Lung (tissue), 12 donors: Measurements from ENCODE around the gene TMEM125. TPM values are rescaled to one million over a fixed set of nuclear protein-coding genes. Genes with fewer than 3 reads are reported as not detected.

Experiments
- ATAC-seq: fragments of 200-7000 bp; cut with Tn5 transposase; one replicate; pipeline ENCODE4 v1.9.1; 2020; ENCODE audit warnings: moderate number of reproducible peaks; ENCODE audit not compliant: insufficient read depth, low FRiP score
- DNase-seq, 3 donors: peaks; one replicate each; pipeline ENCODE4 v3.0.0-alpha.2; 2013 to 2017
- H3K27ac ChIP-seq, 2 donors: one replicate each; pipeline ENCODE4 v1.5.1; 2013; ENCODE audit warnings: mild to moderate bottlenecking in 2 of 2, moderate library complexity in 2 of 2, control low read depth in 1 of 2, inconsistent platforms in 1 of 2, low read depth in 1 of 2, low read length in 1 of 2
- H3K27me3 ChIP-seq, 3 donors: one replicate each; pipeline ENCODE4 v1.5.1; 2013; ENCODE audit warnings: low read length in 2 of 3; ENCODE audit not compliant: control insufficient read depth in 3 of 3, insufficient read depth in 3 of 3
- H3K36me3 ChIP-seq, 4 donors: one replicate each; pipeline ENCODE4 v1.5.1; 2013; ENCODE audit warnings: low read length in 4 of 4, mild to moderate bottlenecking in 1 of 4, moderate library complexity in 1 of 4; ENCODE audit not compliant: control insufficient read depth in 4 of 4, insufficient read depth in 4 of 4
- H3K4me1 ChIP-seq, 5 donors: one replicate each; pipeline ENCODE4 v1.5.1; 2013; ENCODE audit warnings: low read length in 5 of 5, mild to moderate bottlenecking in 2 of 5, moderate library complexity in 1 of 5; ENCODE audit not compliant: control insufficient read depth in 5 of 5, insufficient read depth in 5 of 5
- H3K4me3 ChIP-seq: one replicate; pipeline ENCODE4 v1.5.1; 2013; ENCODE audit warnings: mild to moderate bottlenecking, control low read depth, moderate library complexity
- H3K9ac ChIP-seq, 2 donors: one replicate each; pipeline ENCODE4 v1.5.1; 2013; ENCODE audit warnings: low read length in 2 of 2, control low read depth in 1 of 2; ENCODE audit not compliant: insufficient read depth in 1 of 2
- H3K9me3 ChIP-seq, 4 donors: one replicate each; pipeline ENCODE4 v1.5.1; 2013; ENCODE audit warnings: low read length in 3 of 4, mild to moderate bottlenecking in 1 of 4, moderate library complexity in 1 of 4; ENCODE audit not compliant: control insufficient read depth in 4 of 4, insufficient read depth in 3 of 4
- WGBS, 2 donors: extraction: QIAGEN DNeasy Blood & Tissue Kit; methylation state at CpG; one replicate each; pipeline ENCODE4 v1.1.7; 2013; 5-methylcytosine and 5-hydroxymethylcytosine counted together
- polyA plus RNA-seq, 2 donors: library from polyadenylated mRNA; stranded (reverse); fragments of 200-250 nt; gene quantifications; one replicate each; pipeline ENCODE4 v1.2.1, GENCODE V29; 2013
- total RNA-seq, 2 donors: library from RNA; depleted of rRNA in 1 of 2; stranded (reverse); fragments of >200 nt in 1 of 2; gene quantifications; one replicate each; pipeline ENCODE4 v1.2.1, GENCODE V29; 2014 to 2021
- TF ChIP-seq, protein P1 (sequence below): IDR thresholded peaks from 2 replicates; pipeline ENCODE4 v1.5.1; 2012; ENCODE audit warnings: mild to moderate bottlenecking; ENCODE audit errors: control extremely low read depth, extremely low read depth
- donor health status: control.
- donor health status: control.
- donor health status: Bipolar disorder and iron deficiency.
- donor health status: healthy.
- donor health status: DM: yes; HTN: yes; CAD: no.

Gene TMEM125
- total and polyA plus RNA-seq, 4 donors, result 41.0 to 228 (median 114) TPM

DNA sequence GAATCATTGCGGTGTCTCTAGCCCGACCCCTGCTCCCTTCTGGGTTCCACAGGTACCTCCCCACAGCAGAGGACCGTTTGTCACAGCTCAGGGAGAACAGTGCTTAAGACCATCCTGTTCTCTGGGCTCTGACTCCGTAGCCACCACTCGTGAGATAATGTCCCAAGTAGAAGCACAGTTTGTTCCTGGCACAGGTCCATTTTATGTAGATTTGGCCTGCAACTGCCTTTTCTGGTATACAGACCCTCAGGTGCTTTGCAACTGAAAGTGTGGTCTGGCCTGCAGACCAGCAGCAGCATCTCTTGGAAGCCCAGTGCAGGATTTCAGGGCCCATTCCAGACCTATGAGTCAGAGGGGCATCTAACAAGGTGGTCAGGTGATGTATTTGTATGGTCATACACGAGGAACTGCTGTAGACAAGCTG, 28.4 kb upstream of the TMEM125 start:
- ATAC-seq, result peak; percentile 41
- Histone ChIP-seq H3K36me3 (no peaks in the 10 kb centered on the region), H3K27ac (no peak overlapping the region), H3K9me3 (no peaks in the 10 kb centered on the region), H3K9ac (no peak overlapping the region), H3K27me3 (no peaks in the 10 kb centered on the region), H3K4me1 (peaks cover 0 to 3% (median 0%) of the 10 kb centered on the region in 5 donors), H3K4me3 (no peak overlapping the region)
- 51 to 77% methylated on average over 6 of the region's 6 CpGs for WGBS, 2 donors
- no peak for DNase-seq
- TF ChIP-seq, protein P1, sequence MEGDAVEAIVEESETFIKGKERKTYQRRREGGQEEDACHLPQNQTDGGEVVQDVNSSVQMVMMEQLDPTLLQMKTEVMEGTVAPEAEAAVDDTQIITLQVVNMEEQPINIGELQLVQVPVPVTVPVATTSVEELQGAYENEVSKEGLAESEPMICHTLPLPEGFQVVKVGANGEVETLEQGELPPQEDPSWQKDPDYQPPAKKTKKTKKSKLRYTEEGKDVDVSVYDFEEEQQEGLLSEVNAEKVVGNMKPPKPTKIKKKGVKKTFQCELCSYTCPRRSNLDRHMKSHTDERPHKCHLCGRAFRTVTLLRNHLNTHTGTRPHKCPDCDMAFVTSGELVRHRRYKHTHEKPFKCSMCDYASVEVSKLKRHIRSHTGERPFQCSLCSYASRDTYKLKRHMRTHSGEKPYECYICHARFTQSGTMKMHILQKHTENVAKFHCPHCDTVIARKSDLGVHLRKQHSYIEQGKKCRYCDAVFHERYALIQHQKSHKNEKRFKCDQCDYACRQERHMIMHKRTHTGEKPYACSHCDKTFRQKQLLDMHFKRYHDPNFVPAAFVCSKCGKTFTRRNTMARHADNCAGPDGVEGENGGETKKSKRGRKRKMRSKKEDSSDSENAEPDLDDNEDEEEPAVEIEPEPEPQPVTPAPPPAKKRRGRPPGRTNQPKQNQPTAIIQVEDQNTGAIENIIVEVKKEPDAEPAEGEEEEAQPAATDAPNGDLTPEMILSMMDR, result no peak

DNA sequence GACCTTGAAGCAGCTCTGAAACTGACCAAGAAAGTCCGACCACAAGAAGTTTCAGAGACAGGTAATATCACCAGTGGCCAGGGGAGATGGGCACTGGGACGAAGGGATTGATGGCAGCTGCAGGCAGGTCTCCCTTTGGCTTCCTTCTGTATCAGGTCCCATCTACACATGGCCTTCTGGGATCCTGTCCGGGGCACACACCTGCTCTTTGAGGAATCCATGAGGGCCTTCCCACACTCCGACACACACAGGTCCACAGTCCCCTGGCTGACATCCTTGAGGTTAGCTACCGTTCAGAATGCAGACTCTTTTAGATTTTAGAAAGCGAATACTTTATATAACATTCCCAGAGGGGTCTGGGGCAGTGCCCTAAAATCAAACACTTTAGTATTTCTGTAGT, 26.5 kb upstream of the TMEM125 start:
- no peak for ATAC-seq
- Histone ChIP-seq H3K9ac (no peak overlapping the region), H3K4me3 (no peak overlapping the region), H3K27ac (no peak overlapping the region), H3K36me3 (no peaks in the 10 kb centered on the region), H3K4me1 (peaks cover 0 to 2% (median 0%) of the 10 kb centered on the region in 5 donors), H3K27me3 (no peaks in the 10 kb centered on the region), H3K9me3 (no peaks in the 10 kb centered on the region)
- TF ChIP-seq, protein P1, result no peak
- DNase-seq, result no peak
- WGBS, 2 donors, result 90 to 91% methylated on average over 6 of the region's 6 CpGs

DNA sequence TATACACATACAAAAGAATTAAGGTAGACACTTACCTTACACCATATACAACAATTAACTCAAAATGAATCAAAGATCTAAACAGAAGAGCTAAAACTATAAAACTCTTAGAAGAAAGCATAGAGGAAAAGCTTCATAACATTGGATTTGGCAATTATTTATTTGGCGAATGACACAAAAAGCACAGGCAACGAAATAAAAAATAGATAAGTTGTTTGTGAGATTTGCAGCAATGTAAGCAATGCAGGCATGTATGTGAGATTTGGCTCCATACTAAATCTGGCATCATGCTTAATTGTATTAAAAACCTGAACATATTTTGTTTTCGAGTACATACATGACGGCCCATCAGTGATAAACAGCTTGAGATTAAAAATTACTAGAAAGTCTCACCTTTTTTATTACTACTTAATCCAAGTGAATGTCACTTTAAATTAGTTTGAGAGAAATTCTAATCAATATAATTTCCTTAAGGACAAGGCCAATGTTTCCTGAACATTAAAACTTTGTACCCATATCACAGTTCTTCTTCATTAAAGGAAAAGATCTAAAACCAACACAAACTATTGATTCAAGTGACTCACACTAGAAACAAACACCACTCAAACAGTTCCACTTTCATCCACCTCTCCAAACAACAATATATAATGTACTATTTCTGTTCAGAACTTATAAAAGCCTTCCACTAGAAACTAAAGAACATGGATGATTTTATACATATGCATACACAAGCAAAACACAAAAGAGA, 23.1 kb upstream of the TMEM125 start:
- Histone ChIP-seq H3K9ac (no peak overlapping the region), H3K27me3 (no peaks in the 10 kb centered on the region), H3K4me3 (no peak overlapping the region), H3K9me3 (no peaks in the 10 kb centered on the region), H3K27ac (no peak overlapping the region), H3K36me3 (no peaks in the 10 kb centered on the region), H3K4me1 (peaks cover 0 to 1% (median 0%) of the 10 kb centered on the region in 5 donors)
- ATAC-seq (no peak), DNase-seq (no peak)
- TF ChIP-seq, protein P1, result no peak
- 97 to 99% methylated on average over 4 of the region's 4 CpGs for WGBS, 2 donors
